Left ventricle myocardium inferior (tissue), 1 donor: ENCODE measurements around the gene CDH9. TPM values are rescaled to one million over a fixed set of nuclear protein-coding genes. Genes with fewer than 3 reads are reported as not detected.

ENCODE experiments used
- DNase-seq: peaks from one replicate; pipeline ENCODE4 v3.0.0-alpha.2; 2020
- H3K27ac ChIP-seq: fragments of 200-600 bp; replicated peaks from 2 replicates; pipeline ENCODE4 v1.8.0; 2021
- H3K27me3 ChIP-seq: fragments of 200-600 bp; 2 replicates; pipeline ENCODE4 v1.8.0; 2021; ENCODE audit warnings: low read depth
- H3K36me3 ChIP-seq: fragments of 200-600 bp; 2 replicates; pipeline ENCODE4 v1.8.0; 2021
- H3K4me1 ChIP-seq: fragments of 200-600 bp; 2 replicates; pipeline ENCODE4 v1.8.0; 2021
- H3K4me3 ChIP-seq: fragments of 200-600 bp; 2 replicates; pipeline ENCODE4 v1.8.0; 2021; ENCODE audit warnings: mild to moderate bottlenecking, moderate library complexity
- H3K9me3 ChIP-seq: fragments of 200-600 bp; replicated peaks from 2 replicates; pipeline ENCODE4 v1.8.0; 2021
- intact Hi-C: fragments of 100-400 bp; cut with micrococcal nuclease; formaldehyde crosslinking; loops from one replicate; pipeline ENCODE4 v1.11.0; 2022
- long read RNA-seq: library from polyadenylated mRNA; unstranded; transcript quantifications from one replicate; pipeline ENCODE4 v2.0.0, GENCODE V29; 2021
- total RNA-seq: library from RNA; stranded (reverse); fragmentation: NEBNext Ultra II Directional; extraction: Animal tissue kit (Norgen Biotek cat#: 25700); gene quantifications from one replicate; pipeline ENCODE4 v1.2.1, GENCODE V29; 2021
- TF ChIP-seq, protein P1 (sequence below): fragments of 200-600 bp; IDR thresholded peaks from 2 replicates; pipeline ENCODE4 v1.8.0; 2021; ENCODE audit warnings: antibody characterized with exemption, mild to moderate bottlenecking, borderline replicate concordance
- donor health status: DM: no; HTN: yes; CAD: no; lungs with severe emphysema.

The CDH9 gene, protein sequence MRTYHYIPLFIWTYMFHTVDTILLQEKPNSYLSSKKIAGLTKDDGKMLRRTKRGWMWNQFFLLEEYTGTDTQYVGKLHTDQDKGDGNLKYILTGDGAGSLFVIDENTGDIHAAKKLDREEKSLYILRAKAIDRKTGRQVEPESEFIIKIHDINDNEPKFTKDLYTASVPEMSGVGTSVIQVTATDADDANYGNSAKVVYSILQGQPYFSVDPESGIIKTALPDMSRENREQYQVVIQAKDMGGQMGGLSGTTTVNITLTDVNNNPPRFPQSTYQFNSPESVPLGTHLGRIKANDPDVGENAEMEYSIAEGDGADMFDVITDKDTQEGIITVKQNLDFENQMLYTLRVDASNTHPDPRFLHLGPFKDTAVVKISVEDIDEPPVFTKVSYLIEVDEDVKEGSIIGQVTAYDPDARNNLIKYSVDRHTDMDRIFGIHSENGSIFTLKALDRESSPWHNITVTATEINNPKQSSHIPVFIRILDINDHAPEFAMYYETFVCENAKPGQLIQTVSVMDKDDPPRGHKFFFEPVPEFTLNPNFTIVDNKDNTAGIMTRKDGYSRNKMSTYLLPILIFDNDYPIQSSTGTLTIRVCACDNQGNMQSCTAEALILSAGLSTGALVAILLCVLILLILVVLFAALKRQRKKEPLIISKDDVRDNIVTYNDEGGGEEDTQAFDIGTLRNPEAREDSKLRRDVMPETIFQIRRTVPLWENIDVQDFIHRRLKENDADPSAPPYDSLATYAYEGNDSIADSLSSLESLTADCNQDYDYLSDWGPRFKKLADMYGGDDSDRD
- total RNA-seq = not detected
- long read RNA-seq = 0 reads

DNA sequence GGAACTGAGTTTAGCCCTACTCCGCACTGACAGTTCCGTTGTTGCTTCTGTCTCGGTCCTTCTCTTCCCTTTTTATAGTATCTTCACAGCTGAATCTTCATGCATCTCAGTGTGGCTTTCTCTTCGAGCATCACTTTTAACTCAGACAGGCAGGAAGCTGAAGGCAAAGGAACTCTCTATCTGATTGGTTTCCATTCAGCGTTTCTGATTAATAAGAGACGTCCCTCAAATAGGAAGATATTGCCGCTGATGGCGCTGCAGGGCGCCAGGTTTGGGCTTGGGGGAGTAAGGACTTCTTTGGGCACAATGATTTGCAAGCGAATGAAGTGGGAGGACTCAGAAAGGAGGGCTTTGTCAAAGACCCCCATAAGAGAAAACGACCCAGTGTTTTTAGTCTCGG, at the start of gene CDH9:
Gene CDH9, minus strand, starts transcription at position 111 of the 400 bp plus-strand sequence. CDS start 50,253 bp downstream, outside the sequence.
- intact Hi-C loops = no loop called here
- no peaks in the 10 kb centered on the region for H3K9me3 ChIP-seq
- H3K27me3 ChIP-seq = no peaks in the 10 kb centered on the region
- no peaks in the 10 kb centered on the region for H3K4me1 ChIP-seq
- TF ChIP-seq, protein P1, sequence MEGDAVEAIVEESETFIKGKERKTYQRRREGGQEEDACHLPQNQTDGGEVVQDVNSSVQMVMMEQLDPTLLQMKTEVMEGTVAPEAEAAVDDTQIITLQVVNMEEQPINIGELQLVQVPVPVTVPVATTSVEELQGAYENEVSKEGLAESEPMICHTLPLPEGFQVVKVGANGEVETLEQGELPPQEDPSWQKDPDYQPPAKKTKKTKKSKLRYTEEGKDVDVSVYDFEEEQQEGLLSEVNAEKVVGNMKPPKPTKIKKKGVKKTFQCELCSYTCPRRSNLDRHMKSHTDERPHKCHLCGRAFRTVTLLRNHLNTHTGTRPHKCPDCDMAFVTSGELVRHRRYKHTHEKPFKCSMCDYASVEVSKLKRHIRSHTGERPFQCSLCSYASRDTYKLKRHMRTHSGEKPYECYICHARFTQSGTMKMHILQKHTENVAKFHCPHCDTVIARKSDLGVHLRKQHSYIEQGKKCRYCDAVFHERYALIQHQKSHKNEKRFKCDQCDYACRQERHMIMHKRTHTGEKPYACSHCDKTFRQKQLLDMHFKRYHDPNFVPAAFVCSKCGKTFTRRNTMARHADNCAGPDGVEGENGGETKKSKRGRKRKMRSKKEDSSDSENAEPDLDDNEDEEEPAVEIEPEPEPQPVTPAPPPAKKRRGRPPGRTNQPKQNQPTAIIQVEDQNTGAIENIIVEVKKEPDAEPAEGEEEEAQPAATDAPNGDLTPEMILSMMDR = no peak
- no peaks in the 10 kb centered on the region for H3K36me3 ChIP-seq
- no peak within 1 kb of the TSS for H3K27ac ChIP-seq
- no peak for DNase-seq
- H3K4me3 ChIP-seq = no peak within 1 kb of the TSS

DNA sequence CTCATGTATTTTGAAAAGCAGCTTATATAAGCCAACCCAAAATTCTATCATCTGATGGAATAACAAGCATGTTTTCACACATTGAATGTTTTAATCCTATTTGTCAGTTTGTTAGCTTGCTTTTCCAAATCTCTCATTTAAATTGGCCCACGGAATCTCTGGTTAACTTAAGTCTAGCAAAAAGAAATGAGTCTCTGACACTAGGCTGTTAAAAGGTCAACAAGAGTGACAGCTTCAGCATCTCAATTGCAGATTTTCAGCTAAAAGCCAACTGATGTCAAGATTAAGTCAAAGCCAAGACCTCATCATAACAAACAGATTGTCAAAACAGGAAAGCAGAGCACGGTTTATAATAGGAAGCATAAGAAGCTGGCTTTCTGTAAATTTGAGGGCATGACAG, 49.4 kb upstream of the CDH9 start:
- H3K27me3 ChIP-seq = no peaks in the 10 kb centered on the region
- H3K9me3 ChIP-seq = no peaks in the 10 kb centered on the region
- H3K27ac ChIP-seq = no peak overlapping the region
- H3K4me1 ChIP-seq = no peaks in the 10 kb centered on the region
- intact Hi-C loops = no loop called here
- no peak for DNase-seq
- TF ChIP-seq, protein P1 = no peak
- no peaks in the 10 kb centered on the region for H3K36me3 ChIP-seq
- no peak overlapping the region for H3K4me3 ChIP-seq

DNA sequence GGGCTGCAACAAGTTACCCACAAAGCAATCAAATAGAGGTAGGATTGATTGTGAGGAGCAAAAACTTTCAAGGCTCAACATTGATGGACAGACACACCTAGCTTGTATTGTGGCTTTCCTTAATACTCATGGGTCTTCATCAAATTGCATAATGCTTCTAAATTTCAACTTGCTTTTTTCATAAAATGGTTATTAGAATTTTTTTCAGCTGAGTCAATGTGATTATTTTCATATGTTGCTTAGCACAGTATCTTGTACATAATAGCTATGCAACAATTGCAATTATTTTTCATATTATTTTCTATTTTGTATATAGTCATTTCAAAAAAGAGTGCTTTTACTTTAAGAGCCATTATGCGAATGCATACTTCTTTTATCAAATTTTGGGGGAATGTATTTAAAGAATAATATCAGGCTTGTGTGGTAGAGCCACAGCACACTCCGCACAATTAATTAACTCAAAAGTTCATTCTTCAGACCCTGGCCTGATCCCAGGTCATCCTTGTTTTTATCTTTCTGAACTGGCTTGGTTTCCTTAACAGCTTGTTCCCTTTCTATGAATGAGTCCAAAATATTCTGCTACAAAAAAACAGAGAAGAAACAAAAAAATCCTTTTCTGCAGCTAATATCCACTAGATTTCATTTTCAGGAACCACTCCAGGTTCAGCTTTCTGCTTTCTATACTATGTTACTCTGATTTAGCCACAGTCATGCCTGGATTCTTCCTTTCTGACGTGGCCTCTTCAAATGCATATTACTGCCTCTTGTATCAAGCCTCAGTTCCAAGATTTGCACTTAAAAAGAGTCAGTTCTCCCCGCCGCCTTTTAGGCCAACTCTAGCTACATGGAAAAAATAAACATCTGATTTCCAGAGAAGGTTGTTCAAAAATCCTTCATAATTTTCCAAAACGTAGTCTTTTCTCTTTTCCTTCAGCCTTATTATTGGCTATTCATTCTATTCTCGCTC, 45.3 kb upstream of the CDH9 start:
- TF ChIP-seq, protein P1 = no peak
- Histone ChIP-seq H3K27me3 (no peaks in the 10 kb centered on the region), H3K9me3 (no peaks in the 10 kb centered on the region), H3K4me1 (no peaks in the 10 kb centered on the region), H3K4me3 (no peak overlapping the region), H3K36me3 (no peaks in the 10 kb centered on the region), H3K27ac (no peak overlapping the region)
- DNase-seq = no peak
- intact Hi-C loops = no loop called here

DNA sequence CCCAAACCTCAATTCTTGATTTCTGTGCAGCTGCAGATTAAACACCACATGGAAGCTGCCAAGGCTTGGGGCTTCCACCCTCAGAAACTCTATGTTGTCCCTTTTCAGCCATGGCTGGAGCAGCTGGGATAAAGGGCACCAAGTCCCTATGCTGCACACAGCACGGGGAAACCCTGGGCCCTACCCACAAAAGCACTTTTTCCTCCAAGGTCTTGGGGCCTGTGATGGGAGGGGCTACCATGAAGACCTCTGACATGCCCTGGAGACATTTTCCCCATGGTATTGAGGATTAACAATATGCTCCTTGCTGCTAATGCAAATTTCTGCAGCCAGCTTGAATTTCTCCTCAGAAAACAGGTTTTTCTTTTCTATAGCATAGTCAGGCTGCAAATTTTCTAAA, 41.8 kb upstream of the CDH9 start:
- Histone ChIP-seq H3K27ac (no peak overlapping the region), H3K9me3 (peaks cover 10% of the 10 kb centered on the region), H3K36me3 (no peaks in the 10 kb centered on the region), H3K4me3 (no peak overlapping the region), H3K27me3 (no peaks in the 10 kb centered on the region), H3K4me1 (no peaks in the 10 kb centered on the region)
- DNase-seq = no peak
- intact Hi-C loops = no loop called here
- TF ChIP-seq, protein P1 = no peak

DNA sequence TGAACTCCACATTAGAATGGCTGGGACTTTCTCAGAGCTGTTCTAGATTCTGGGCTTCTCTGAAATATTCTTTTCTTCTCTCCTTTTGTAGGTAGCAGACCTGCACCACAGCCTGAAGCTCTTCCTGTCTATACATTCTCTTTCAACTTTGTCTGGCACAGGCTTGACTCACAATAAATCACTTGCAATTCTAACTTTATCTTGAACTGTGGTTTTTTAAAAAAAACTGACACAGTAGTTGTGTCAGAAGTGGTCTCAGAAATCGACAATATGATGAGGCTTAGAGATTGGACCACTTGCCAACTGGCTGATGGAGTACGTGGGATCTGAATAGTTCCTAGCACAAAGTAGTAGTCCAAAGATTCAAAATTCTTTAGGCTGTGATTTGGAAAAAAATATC, 24.1 kb upstream of the CDH9 start:
- Histone ChIP-seq H3K4me3 (no peak overlapping the region), H3K36me3 (no peaks in the 10 kb centered on the region), H3K9me3 (no peaks in the 10 kb centered on the region), H3K27me3 (no peaks in the 10 kb centered on the region), H3K27ac (no peak overlapping the region), H3K4me1 (no peaks in the 10 kb centered on the region)
- intact Hi-C loops = no loop called here
- no peak for DNase-seq
- TF ChIP-seq, protein P1 = no peak
